GM18502 (cell line): ENCODE measurements around the gene NDUFV3.
"Not testable (repeated sequence)": the region's sequence is repeated elsewhere in the genome, so short reads cannot be mapped to it uniquely, and the experiment has no call there.

Source experiments
- ATAC-seq: cut with Tn5 transposase; IDR thresholded peaks from one replicate; pipeline ENCODE4 v1.9.1; 2021; ENCODE audit warnings: mild to moderate bottlenecking; ENCODE audit not compliant: unreplicated experiment, poor library complexity

The NDUFV3 gene

GRCh38 chr21:42892931-42893755, at the start of gene NDUFV3:
Gene NDUFV3, plus strand, starts transcription at chr21:42893309. Its CDS starts 25 bp downstream, at chr21:42893334.
- ATAC-seq = peak; percentile 91

GRCh38 chr21:42844411-42845113, 48.5 kb upstream of the NDUFV3 start:
- no peak for ATAC-seq

- ATAC-seq = no peak
These were observed 47.7 kb upstream of the NDUFV3 start for GRCh38 chr21:42845296-42845965.

- no peak for ATAC-seq
These were observed 46.9 kb upstream of the NDUFV3 start for GRCh38 chr21:42846221-42846620.

GRCh38 chr21:42847051-42847707, 45.9 kb upstream of the NDUFV3 start:
- no peak for ATAC-seq

- no peak for ATAC-seq
These were observed 45.4 kb upstream of the NDUFV3 start for GRCh38 chr21:42847726-42848125.

GRCh38 chr21:42848144-42848931, 44.8 kb upstream of the NDUFV3 start:
- not testable (repeated sequence) for ATAC-seq

GRCh38 chr21:42848932-42849758, 44.0 kb upstream of the NDUFV3 start:
- no peak for ATAC-seq

- no peak for ATAC-seq
These were observed 43.2 kb upstream of the NDUFV3 start for GRCh38 chr21:42849759-42850412.

- ATAC-seq = no peak
These were observed 42.6 kb upstream of the NDUFV3 start for GRCh38 chr21:42850463-42850862.

GRCh38 chr21:42850866-42851391, 42.2 kb upstream of the NDUFV3 start:
- ATAC-seq = no peak

GRCh38 chr21:42851812-42852665, 41.1 kb upstream of the NDUFV3 start:
- ATAC-seq = no peak

- ATAC-seq = no peak
These were observed 40.1 kb upstream of the NDUFV3 start for GRCh38 chr21:42852925-42853570.

GRCh38 chr21:42853621-42854020, 39.5 kb upstream of the NDUFV3 start:
- ATAC-seq = no peak

- ATAC-seq = no peak
These were observed 38.7 kb upstream of the NDUFV3 start for GRCh38 chr21:42854246-42855010.
